Loucy (cell line): ENCODE results near the gene EEF1AKMT1.

Source experiments
- H2AFZ ChIP-seq: fragments of 200-600 bp; sonication (generic); 2 replicates; pipeline ENCODE4 v1.6.0; 2016; ENCODE audit warnings: antibody characterized with exemption, mild to moderate bottlenecking, low read length, moderate library complexity
- H3F3A ChIP-seq: fragments of 200-600 bp; 2 replicates; pipeline ENCODE4 v1.6.0; 2016; ENCODE audit warnings: antibody characterized with exemption, low read depth, mild to moderate bottlenecking
- H3K27me3 ChIP-seq: fragments of 200-600 bp; sonication (generic); 2 replicates; pipeline ENCODE4 v1.6.1; 2014; ENCODE audit warnings: low read length, mild to moderate bottlenecking; ENCODE audit not compliant: insufficient read depth, poor library complexity, severe bottlenecking
- H3K36me3 ChIP-seq: fragments of 200-600 bp; sonication (generic); 2 replicates; pipeline ENCODE4 v1.6.1; 2016; ENCODE audit warnings: low read length; ENCODE audit not compliant: insufficient read depth
- H3K4me1 ChIP-seq: fragments of 200-600 bp; sonication (generic); 2 replicates; pipeline ENCODE4 v1.5.1; 2014; ENCODE audit warnings: low read length, mild to moderate bottlenecking; ENCODE audit not compliant: insufficient read depth, poor library complexity, severe bottlenecking
- H3K4me2 ChIP-seq: fragments of 200-600 bp; sonication (generic); 2 replicates; pipeline ENCODE4 v1.6.0; 2014; ENCODE audit warnings: antibody characterized with exemption, low read length, low read depth, mild to moderate bottlenecking; ENCODE audit not compliant: poor library complexity, severe bottlenecking
- H3K4me3 ChIP-seq: fragments of 200-600 bp; sonication (generic); 2 replicates; pipeline ENCODE4 v1.5.1; 2014; ENCODE audit warnings: low read length, mild to moderate bottlenecking, mixed read lengths; ENCODE audit not compliant: poor library complexity, severe bottlenecking
- H3K79me2 ChIP-seq: fragments of 200-600 bp; sonication (generic); 2 replicates; pipeline ENCODE4 v1.6.1; 2014; ENCODE audit warnings: low read length; ENCODE audit not compliant: insufficient read depth
- H3K9ac ChIP-seq: fragments of 200-600 bp; sonication (generic); 2 replicates; pipeline ENCODE4 v1.6.0; 2014; ENCODE audit warnings: mild to moderate bottlenecking, low read depth, low read length, moderate library complexity; ENCODE audit not compliant: poor library complexity, severe bottlenecking
- H3K9me2 ChIP-seq: fragments of 200-600 bp; sonication (generic); replicated peaks from 2 replicates; pipeline ENCODE4 v1.6.1; 2016; ENCODE audit warnings: low read depth, low read length, mixed read lengths
- H3K9me3 ChIP-seq: fragments of 200-600 bp; sonication (generic); 2 replicates; pipeline ENCODE4 v1.6.1; 2014; ENCODE audit warnings: mild to moderate bottlenecking, antibody characterized with exemption, low read length, low read depth; ENCODE audit not compliant: insufficient read depth
- H4K20me1 ChIP-seq: fragments of 200-600 bp; sonication (generic); 2 replicates; pipeline ENCODE4 v1.6.0; 2014; ENCODE audit warnings: antibody characterized with exemption, low read length, mild to moderate bottlenecking; ENCODE audit not compliant: insufficient read depth, poor library complexity, severe bottlenecking
- CTCF ChIP-seq: fragments of 200-600 bp; sonication (generic); conservative IDR thresholded peaks from 2 replicates; pipeline ENCODE4 v1.5.1; 2014; ENCODE audit warnings: mild to moderate bottlenecking, antibody characterized with exemption, low read length
- EZH2phosphoT487 ChIP-seq: fragments of 200-600 bp; IDR thresholded peaks from 2 replicates; pipeline ENCODE4 v1.6.1; 2018; ENCODE audit warnings: antibody characterized with exemption, mild to moderate bottlenecking, moderate library complexity, borderline replicate concordance

EEF1AKMT1 gene

GRCh38 chr13:20703780-20704458 is 69.8 kb downstream of the EEF1AKMT1 start:
- Histone ChIP-seq H3F3A (no peaks in the 10 kb centered on the region), H3K27me3 (peaks cover 23% of the 10 kb centered on the region), H3K9me2 (no peaks in the 10 kb centered on the region), H3K36me3 (no peaks in the 10 kb centered on the region), H2AFZ (no peak overlapping the region), H3K4me3 (peak overlapping the region; percentile 50), H3K4me1 (peaks cover 10% of the 10 kb centered on the region), H3K9ac (no peak overlapping the region), H3K4me2 (no peak overlapping the region), H3K9me3 (no peaks in the 10 kb centered on the region), H3K79me2 (no peaks in the 10 kb centered on the region), H4K20me1 (no peaks in the 10 kb centered on the region)
- TF ChIP-seq EZH2phosphoT487 (no peak), CTCF (peak; percentile 50)

GRCh38 chr13:20702915-20703779 is 70.6 kb downstream of the EEF1AKMT1 start, which contains the start of gene IL17D:
Gene IL17D (plus strand): TSS chr13:20703699. CDS start chr13:20704002, 303 bp downstream.
- Histone ChIP-seq H3K4me3 (peak within 1 kb of the TSS; percentile 79), H3K4me2 (peak within 1 kb of the TSS; percentile 83), H3K79me2 (no peaks in the 10 kb centered on the region), H2AFZ (peak within 1 kb of the TSS; percentile 91), H4K20me1 (no peaks in the 10 kb centered on the region), H3K9ac (peak within 1 kb of the TSS; percentile 44), H3K27me3 (peaks cover 23% of the 10 kb centered on the region), H3K4me1 (peaks cover 10% of the 10 kb centered on the region), H3F3A (no peaks in the 10 kb centered on the region), H3K9me3 (no peaks in the 10 kb centered on the region), H3K9me2 (no peaks in the 10 kb centered on the region), H3K36me3 (no peaks in the 10 kb centered on the region)
- TF ChIP-seq CTCF (0 out of 2 replicates have a peak, but pooled peaks have one; percentile 10), EZH2phosphoT487 (no peak)

- Histone ChIP-seq H3F3A (no peaks in the 10 kb centered on the region), H3K9me2 (no peaks in the 10 kb centered on the region), H3K79me2 (no peaks in the 10 kb centered on the region), H3K9me3 (no peaks in the 10 kb centered on the region), H3K4me1 (peaks cover 10% of the 10 kb centered on the region), H3K4me2 (peak overlapping the region; percentile 83), H3K4me3 (peak overlapping the region; percentile 79), H3K36me3 (no peaks in the 10 kb centered on the region), H3K9ac (peak overlapping the region; percentile 44), H2AFZ (0 out of 2 replicates have a peak overlapping the region, but pooled peaks have one; percentile 91), H4K20me1 (no peaks in the 10 kb centered on the region), H3K27me3 (peaks cover 23% of the 10 kb centered on the region)
- no peak for TF ChIP-seq CTCF
Measured at GRCh38 chr13:20702530-20702914, 71.2 kb downstream of the EEF1AKMT1 start.
